A549 (cell line): ENCODE results near the gene CHMP4A. TPM values are rescaled to one million over a fixed set of nuclear protein-coding genes. Genes with fewer than 3 reads are reported as not detected.

Experiments used
- ATAC-seq, 2 experiments: fragments of 200-7000 bp in 1 of 2; fragments of >200 bp in 1 of 2; cut with Nextera tagmentation in 1 of 2; cut with Tn5 transposase in 1 of 2; 3 replicates each; pipeline versions ENCODE4 v1.8.0 to v1.9.1; 2018 to 2020; ENCODE audit warnings: mild to moderate bottlenecking in 1 of 2, moderate library complexity in 1 of 2
- CTCF ChIA-PET: fragments of 300-600 bp; sonication (Branson Sonifier 250); formaldehyde crosslinking; extraction: SDS; loops from one replicate; lab custom pipeline; 2021; ENCODE audit warnings: antibody characterized with exemption, inconsistent platforms; lab: Yijun Ruan, JAX
- POLR2A ChIA-PET: fragments of 350-600 bp; formaldehyde crosslinking; extraction: SDS; loops from one replicate; lab custom pipeline; 2021; ENCODE audit warnings: antibody characterized with exemption, inconsistent platforms; lab: Yijun Ruan, JAX
- DNase-seq, 2 experiments: peaks; one replicate each; pipeline versions ENCODE4 v3.0.0 to v3.0.0-alpha.2; 2011 to 2016; ENCODE audit warnings: low read depth in 1 of 2, low spot score in 1 of 2
- FAIRE-seq: peaks from 2 replicates; lab custom pipeline; 2011; peaks lifted over from hg19 to GRCh38; lab: Jason Lieb, UNC
- H3K27ac ChIP-seq, 2 experiments: fragments of >200 bp; sonication (Bioruptor Twin); formaldehyde crosslinking; 3 replicates each; pipeline ENCODE4 v1.5.1; 2016 to 2017
- H3K4me1 ChIP-seq: fragments of >200 bp; sonication (Bioruptor Twin); formaldehyde crosslinking; 3 replicates; pipeline ENCODE4 v1.6.1; 2016
- H3K4me2 ChIP-seq: fragments of >200 bp; sonication (Bioruptor Twin); formaldehyde crosslinking; 3 replicates; pipeline ENCODE4 v1.6.1; 2016
- H3K4me3 ChIP-seq: fragments of >200 bp; sonication (Bioruptor Twin); formaldehyde crosslinking; 3 replicates; pipeline ENCODE4 v1.5.1; 2016
- H3K9me3 ChIP-seq: fragments of >200 bp; sonication (Bioruptor Twin); formaldehyde crosslinking; 3 replicates; pipeline ENCODE4 v1.6.1; 2016
- ATOH8 ChIP-seq: fragments of 250-450 bp; sonication (Bioruptor Pico); IDR thresholded peaks from 2 replicates; pipeline ENCODE4 v1.5.0; 2020; ENCODE audit warnings: low read depth, mild to moderate bottlenecking, moderate library complexity
- BHLHE40 ChIP-seq: IDR thresholded peaks from 2 replicates; pipeline ENCODE4 v1.6.1; 2012; ENCODE audit warnings: low read depth, low read length, inconsistent platforms
- CHD2 ChIP-seq: fragments of 150-350 bp; IDR thresholded peaks from 2 replicates; pipeline ENCODE4 v1.6.1; 2014; ENCODE audit warnings: low read length; ENCODE audit not compliant: partially characterized antibody
- CHD4 ChIP-seq: fragments of 200-600 bp; sonication (generic); IDR thresholded peaks from 2 replicates; pipeline ENCODE4 v1.6.1; 2016; ENCODE audit warnings: antibody characterized with exemption, mild to moderate bottlenecking, borderline replicate concordance
- E2F6 ChIP-seq: IDR thresholded peaks from 2 replicates; pipeline ENCODE4 v1.6.1; 2012; ENCODE audit warnings: low read depth, borderline replicate concordance
- FOSL2 ChIP-seq, 2 experiments: fragments of 450-650 bp in 1 of 2; fragments of >200 bp in 1 of 2; sonication (Bioruptor Twin) in 1 of 2; formaldehyde crosslinking; IDR thresholded peaks; 2 replicates each; pipeline versions ENCODE4 v1.5.0 to v1.6.1; 2016 to 2020; ENCODE audit warnings: mild to moderate bottlenecking in 1 of 2, moderate library complexity in 1 of 2
- GATA3 ChIP-seq: IDR thresholded peaks from 2 replicates; pipeline ENCODE4 v1.6.1; 2012; ENCODE audit warnings: borderline replicate concordance
- HOXB13 ChIP-seq: fragments of 250-450 bp; sonication (Bioruptor Pico); IDR thresholded peaks from 2 replicates; pipeline ENCODE4 v1.5.0; 2020; ENCODE audit warnings: low read depth, mild to moderate bottlenecking, moderate library complexity
- JUN ChIP-seq, 2 experiments: fragments of >200 bp; sonication (Bioruptor Twin); formaldehyde crosslinking; IDR thresholded peaks; 2 replicates in 1 of 2; 3 replicates in 1 of 2; pipeline ENCODE4 v1.6.1; 2016 to 2017
- KDM5A ChIP-seq: fragments of 200-600 bp; sonication (generic); IDR thresholded peaks from 2 replicates; pipeline ENCODE4 v1.6.1; 2016; ENCODE audit warnings: antibody characterized with exemption, mild to moderate bottlenecking
- MAFK ChIP-seq: fragments of 450-650 bp; IDR thresholded peaks from 2 replicates; pipeline ENCODE4 v1.6.1; 2014; ENCODE audit not compliant: partially characterized antibody
- MAX ChIP-seq: IDR thresholded peaks from 2 replicates; pipeline ENCODE4 v1.6.1; 2012
- MYC ChIP-seq: IDR thresholded peaks from 2 replicates; pipeline ENCODE4 v1.6.1; 2012; ENCODE audit warnings: mild to moderate bottlenecking, inconsistent platforms, low read length, improper control_type of control experiment, borderline replicate concordance
- PBX3 ChIP-seq: IDR thresholded peaks from 2 replicates; pipeline ENCODE4 v1.6.1; 2012
- PHF8 ChIP-seq: fragments of 200-600 bp; sonication (generic); IDR thresholded peaks from 2 replicates; pipeline ENCODE4 v1.6.1; 2016; ENCODE audit warnings: low read depth, mild to moderate bottlenecking, antibody characterized with exemption, moderate library complexity, borderline replicate concordance
- RARB ChIP-seq: fragments of 250-450 bp; sonication (Bioruptor Pico); IDR thresholded peaks from 2 replicates; pipeline ENCODE4 v1.8.0; 2021; ENCODE audit warnings: mild to moderate bottlenecking, moderate library complexity
- REST ChIP-seq: fragments of 200-600 bp; sonication (generic); IDR thresholded peaks from 2 replicates; pipeline ENCODE4 v1.6.1; 2016; ENCODE audit warnings: antibody characterized with exemption, mild to moderate bottlenecking, moderate library complexity
- RNF2 ChIP-seq: fragments of 200-600 bp; sonication (generic); IDR thresholded peaks from 2 replicates; pipeline ENCODE4 v1.6.1; 2016; ENCODE audit warnings: low read depth, mild to moderate bottlenecking, antibody characterized with exemption, moderate library complexity, borderline replicate concordance
- SREBF2 ChIP-seq: fragments of 450-650 bp; IDR thresholded peaks from 2 replicates; pipeline ENCODE4 v1.6.1; 2014; ENCODE audit warnings: mild to moderate bottlenecking, moderate library complexity
- TP53 ChIP-seq: fragments of 250-450 bp; sonication (Bioruptor Pico); IDR thresholded peaks from 2 replicates; pipeline ENCODE4 v1.5.0; 2021; ENCODE audit warnings: mild to moderate bottlenecking, moderate library complexity
- ZFP36 ChIP-seq: fragments of 450-650 bp; IDR thresholded peaks from 2 replicates; pipeline ENCODE4 v1.6.1; 2014; ENCODE audit warnings: borderline replicate concordance; ENCODE audit not compliant: partially characterized antibody
- ZSCAN20 ChIP-seq: fragments of 250-450 bp; sonication (Bioruptor Pico); IDR thresholded peaks from 2 replicates; pipeline ENCODE4 v1.8.0; 2022; ENCODE audit warnings: mild to moderate bottlenecking, moderate library complexity
- whole genome bisulfite sequencing: methylation state at CpG from one replicate; pipeline ENCODE4 v1.1.6; 2017; ENCODE audit errors: missing lambda C conversion rate; 5-methylcytosine and 5-hydroxymethylcytosine counted together
- polyA plus RNA-seq, 4 experiments: library from polyadenylated mRNA; depleted of rRNA in 3 of 4; stranded (reverse); fragments of >200 nt; fragmentation: RNase III in 1 of 4; extraction: RNeasy Plus Mini Kit Qiagen cat#74134 plus additional on column Dnase treatment in 1 of 4; gene quantifications; 2 replicates in 3 of 4; 3 replicates in 1 of 4; pipeline ENCODE4 v1.2.3, GENCODE V29; 2011 to 2017

CHMP4A gene
- polyA plus RNA-seq, 2 of the 4 experiments (the other 2 are of a cell fraction), result 102 to 112 TPM

GRCh38 chr14:24196071-24197055, 16.9 kb downstream of the CHMP4A start (continued):
- no peak for TF ChIP-seq REST
- no peak for TF ChIP-seq JUN (IDR thresholded peaks at IDR 0.05)

- DNase-seq (peak; percentile 79 to 90), FAIRE-seq (no peak), ATAC-seq (peak; percentile 96)
- peak within 1 kb of the TSS; percentile 77 for H3K4me2 ChIP-seq
- CTCF ChIA-PET, result interaction anchor here (0.6 to 1.9 kb wide), 9 partner anchors 8 to 101 kb away, joined by 3 to 9 read pairs (median 5); partner anchors contain the start of genes IRF9 and MDP1
- H3K27ac ChIP-seq, result peak within 1 kb of the TSS; percentile 88 to 98
- WGBS, result 3% methylated on average over 37 of the region's 89 CpGs
- peak within 1 kb of the TSS; percentile 62 for H3K4me3 ChIP-seq
- no peaks in the 10 kb centered on the region for H3K9me3 ChIP-seq
- POLR2A ChIA-PET, result interaction anchor here (0.5 to 1.9 kb wide), 11 partner anchors 10 to 1100 kb away, joined by 3 to 36 read pairs (median 5); partner anchors contain the start of genes CHMP4A, MDP1, RABGGTA and RNF31
- peaks cover 14% of the 10 kb centered on the region; the same call in 2 of the 3 replicates for H3K4me1 ChIP-seq
- 0 out of 2 replicates have a peak, but pooled peaks have one; percentile 11 for TF ChIP-seq TP53 (CRISPR knock-in tag)
- TF ChIP-seq RNF2, result peak; percentile 76; the same call in 1 of the 2 replicates
- peak; percentile 60; the same call in 1 of the 2 replicates for TF ChIP-seq MYC
- TF ChIP-seq SREBF2, result no peak
- peak; percentile 78 to 94; a peak in 4 of 5 replicates for TF ChIP-seq JUN (IDR thresholded peaks at IDR 0.05)
- no peak for TF ChIP-seq REST
- TF ChIP-seq CHD2, result no peak
- TF ChIP-seq MAFK, result no peak
- TF ChIP-seq FOSL2 (IDR thresholded peaks at IDR 0.05), result no peak
- peak; percentile 42; the same call in 1 of the 2 replicates for TF ChIP-seq FOSL2 (CRISPR knock-in tag; IDR thresholded peaks at IDR 0.05)
- peak; percentile 62; the same call in 1 of the 2 replicates for TF ChIP-seq PHF8
- TF ChIP-seq ATOH8, result no peak
- peak; percentile 96 for TF ChIP-seq MAX
- no peak for TF ChIP-seq BHLHE40
- TF ChIP-seq RARB (CRISPR knock-in tag), result no peak
- TF ChIP-seq ZFP36, result no peak
- TF ChIP-seq ZSCAN20 (CRISPR knock-in tag), result no peak
- TF ChIP-seq GATA3, result no peak
- no peak for TF ChIP-seq CHD4
- TF ChIP-seq KDM5A, result peak; percentile 50; the same call in 1 of the 2 replicates
- TF ChIP-seq PBX3, result peak; percentile 20; the same call in 1 of the 2 replicates
- TF ChIP-seq E2F6, result peak; percentile 100
- TF ChIP-seq HOXB13 (CRISPR knock-in tag), result no peak
Observed at GRCh38 chr14:24195186-24196070, 17.9 kb downstream of the CHMP4A start, which contains the start of gene TM9SF1. TSS of gene TM9SF1 (minus strand) at chr14:24195441. CDS start at chr14:24195019, 422 bp downstream.
